ACC112 (cell line): Measurements from ENCODE around the gene ACSM2A.
"Not testable (repeated sequence)": the region's sequence is repeated elsewhere in the genome, so short reads cannot be mapped to it uniquely, and the experiment has no call there.

Experiments
- H2AFZ ChIP-seq: fragments of 200-600 bp; sonication (generic); one replicate; pipeline ENCODE4 v1.6.0; 2017; ENCODE audit warnings: antibody characterized with exemption, low read length; ENCODE audit not compliant: unreplicated experiment
- H3K27ac ChIP-seq: fragments of 200-600 bp; sonication (generic); 2 replicates; pipeline ENCODE4 v1.5.1; 2014; ENCODE audit warnings: low read depth, mild to moderate bottlenecking, antibody characterized with exemption, low read length, moderate library complexity
- H3K27me3 ChIP-seq: fragments of 200-600 bp; sonication (generic); 2 replicates; pipeline ENCODE4 v1.6.1; 2014; ENCODE audit warnings: mild to moderate bottlenecking, antibody characterized with exemption, low read length, moderate library complexity, mixed read lengths; ENCODE audit not compliant: insufficient read depth
- H3K36me3 ChIP-seq: fragments of 200-600 bp; sonication (generic); 2 replicates; pipeline ENCODE4 v1.6.1; 2016; ENCODE audit warnings: mild to moderate bottlenecking, antibody characterized with exemption, low read length, moderate library complexity, mixed read lengths; ENCODE audit not compliant: insufficient read depth
- H3K4me1 ChIP-seq: fragments of 200-600 bp; sonication (generic); one replicate; pipeline ENCODE4 v1.6.1; 2016; ENCODE audit warnings: low read length, mixed read lengths; ENCODE audit not compliant: insufficient read depth, unreplicated experiment, control insufficient read depth
- H3K4me3 ChIP-seq: fragments of 200-600 bp; sonication (generic); 2 replicates; pipeline ENCODE4 v1.5.1; 2014; ENCODE audit warnings: mild to moderate bottlenecking, low read depth, low read length
- H3K79me2 ChIP-seq: fragments of 200-600 bp; sonication (generic); one replicate; pipeline ENCODE4 v1.6.0; 2016; ENCODE audit warnings: low read length; ENCODE audit not compliant: control insufficient read depth, unreplicated experiment, insufficient read depth

ACSM2A gene

GRCh38 chr16:20504418-20504817, 53.1 kb downstream of the ACSM2A start:
- H2AFZ ChIP-seq = no peak overlapping the region
- H3K27me3 ChIP-seq = no peaks in the 10 kb centered on the region
- no peaks in the 10 kb centered on the region for H3K36me3 ChIP-seq
- H3K79me2 ChIP-seq = no peaks in the 10 kb centered on the region
- no peak overlapping the region for H3K4me3 ChIP-seq
- no peak overlapping the region for H3K27ac ChIP-seq
- no peaks in the 10 kb centered on the region for H3K4me1 ChIP-seq

- Histone ChIP-seq H3K36me3 (no peaks in the 10 kb centered on the region), H3K27me3 (no peaks in the 10 kb centered on the region), H3K79me2 (no peaks in the 10 kb centered on the region), H3K27ac (no peak overlapping the region), H3K4me3 (no peak overlapping the region), H3K4me1 (no peaks in the 10 kb centered on the region), H2AFZ (no peak overlapping the region)
Observed at GRCh38 chr16:20507280-20507679, 56.0 kb downstream of the ACSM2A start.

GRCh38 chr16:20510323-20510722, 59.0 kb downstream of the ACSM2A start:
- no peaks in the 10 kb centered on the region for H3K79me2 ChIP-seq

GRCh38 chr16:20515688-20516090, 64.4 kb downstream of the ACSM2A start:
- Histone ChIP-seq H3K27ac (no peak overlapping the region), H3K36me3 (no peaks in the 10 kb centered on the region), H3K27me3 (no peaks in the 10 kb centered on the region), H3K4me1 (no peaks in the 10 kb centered on the region), H3K4me3 (no peak overlapping the region), H3K79me2 (no peaks in the 10 kb centered on the region), H2AFZ (no peak overlapping the region)

More at GRCh38 chr16:20510323-20510722, 59.0 kb downstream of the ACSM2A start:
- Histone ChIP-seq H2AFZ (no peak overlapping the region), H3K4me1 (no peaks in the 10 kb centered on the region), H3K27ac (no peak overlapping the region), H3K36me3 (no peaks in the 10 kb centered on the region), H3K27me3 (no peaks in the 10 kb centered on the region), H3K4me3 (no peak overlapping the region)

- Histone ChIP-seq H3K79me2 (no peaks in the 10 kb centered on the region), H3K36me3 (no peaks in the 10 kb centered on the region), H2AFZ (no peak overlapping the region), H3K4me1 (no peaks in the 10 kb centered on the region), H3K4me3 (no peak overlapping the region), H3K27ac (no peak overlapping the region), H3K27me3 (no peaks in the 10 kb centered on the region)
Observed at GRCh38 chr16:20517149-20517548, 65.8 kb downstream of the ACSM2A start.

- no peaks in the 10 kb centered on the region for H3K4me1 ChIP-seq
- H2AFZ ChIP-seq = no peak overlapping the region
- H3K36me3 ChIP-seq = no peaks in the 10 kb centered on the region
- no peak overlapping the region for H3K27ac ChIP-seq
- no peaks in the 10 kb centered on the region for H3K79me2 ChIP-seq
- H3K27me3 ChIP-seq = no peaks in the 10 kb centered on the region
- H3K4me3 ChIP-seq = no peak overlapping the region
Observed at GRCh38 chr16:20519231-20519630, 67.9 kb downstream of the ACSM2A start.

GRCh38 chr16:20520103-20520502, 68.8 kb downstream of the ACSM2A start:
- Histone ChIP-seq H2AFZ (no peak overlapping the region), H3K79me2 (no peaks in the 10 kb centered on the region), H3K4me1 (no peaks in the 10 kb centered on the region), H3K27me3 (no peaks in the 10 kb centered on the region), H3K27ac (no peak overlapping the region), H3K4me3 (no peak overlapping the region), H3K36me3 (no peaks in the 10 kb centered on the region)

GRCh38 chr16:20531795-20532194, 80.5 kb downstream of the ACSM2A start:
- H3K79me2 ChIP-seq, H3K4me3 ChIP-seq, H3K27ac ChIP-seq, H2AFZ ChIP-seq, H3K27me3 ChIP-seq, H3K36me3 ChIP-seq, H3K4me1 ChIP-seq: not testable (repeated sequence)

- not testable (repeated sequence) for H3K36me3 ChIP-seq, H3K4me3 ChIP-seq, H2AFZ ChIP-seq, H3K79me2 ChIP-seq, H3K4me1 ChIP-seq, H3K27ac ChIP-seq, H3K27me3 ChIP-seq
Observed at GRCh38 chr16:20532284-20532792, 81.0 kb downstream of the ACSM2A start.

- H3K36me3 ChIP-seq, H3K27me3 ChIP-seq, H3K27ac ChIP-seq, H3K4me3 ChIP-seq, H3K79me2 ChIP-seq, H3K4me1 ChIP-seq, H2AFZ ChIP-seq: not testable (repeated sequence)
Observed at GRCh38 chr16:20536669-20537068, 85.3 kb downstream of the ACSM2A start.
